ENCODE measurements around the gene C16orf96. TPM values are rescaled to one million over a fixed set of nuclear protein-coding genes. Genes with fewer than 3 reads are reported as not detected.

The C16orf96 gene
- total RNA-seq, 1 experiment from 2014 or later: 1.3 TPM

DNA sequence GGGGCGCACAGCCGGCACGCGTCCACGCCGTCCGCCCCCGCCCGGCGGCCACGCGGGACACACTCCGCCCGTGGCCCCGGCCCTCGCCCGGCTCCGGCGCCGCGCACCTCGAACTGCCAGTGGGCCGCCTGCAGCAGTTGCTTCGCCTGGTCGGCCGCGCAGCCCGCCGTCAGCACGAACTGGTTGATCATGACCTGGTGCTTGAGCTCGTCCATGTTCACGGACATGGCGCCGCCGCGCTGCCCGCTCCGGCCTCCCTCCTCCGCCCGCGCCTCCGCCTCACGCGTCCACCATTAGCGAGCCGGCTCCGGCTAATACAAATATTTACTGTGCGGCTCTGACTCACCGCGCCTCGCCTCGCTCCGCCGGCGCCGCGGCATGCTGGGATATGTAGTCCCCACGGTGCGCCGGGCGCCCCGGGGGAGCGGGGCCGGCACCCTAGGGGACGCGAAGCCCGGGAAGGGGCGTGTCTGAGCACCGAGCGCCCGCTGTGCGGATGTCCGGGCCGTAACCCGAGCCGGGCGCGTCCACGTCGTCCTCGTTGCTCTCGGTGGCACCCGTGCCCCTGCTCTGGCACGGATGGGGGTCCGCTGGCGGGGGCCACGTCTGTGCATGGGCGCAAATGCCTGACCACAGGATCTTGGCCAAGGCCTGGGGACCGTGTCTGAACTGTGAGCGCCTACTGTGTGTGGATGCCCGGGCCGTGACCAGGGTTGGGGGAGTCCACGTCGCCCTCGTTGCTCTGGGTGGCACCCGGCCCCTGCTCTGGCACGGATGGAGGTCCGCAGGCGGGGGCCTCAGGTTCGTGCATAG, 58.6 kb downstream of the C16orf96 start, which contains the start of gene UBALD1 (continued):
- TF ChIP-seq, protein P1, sequence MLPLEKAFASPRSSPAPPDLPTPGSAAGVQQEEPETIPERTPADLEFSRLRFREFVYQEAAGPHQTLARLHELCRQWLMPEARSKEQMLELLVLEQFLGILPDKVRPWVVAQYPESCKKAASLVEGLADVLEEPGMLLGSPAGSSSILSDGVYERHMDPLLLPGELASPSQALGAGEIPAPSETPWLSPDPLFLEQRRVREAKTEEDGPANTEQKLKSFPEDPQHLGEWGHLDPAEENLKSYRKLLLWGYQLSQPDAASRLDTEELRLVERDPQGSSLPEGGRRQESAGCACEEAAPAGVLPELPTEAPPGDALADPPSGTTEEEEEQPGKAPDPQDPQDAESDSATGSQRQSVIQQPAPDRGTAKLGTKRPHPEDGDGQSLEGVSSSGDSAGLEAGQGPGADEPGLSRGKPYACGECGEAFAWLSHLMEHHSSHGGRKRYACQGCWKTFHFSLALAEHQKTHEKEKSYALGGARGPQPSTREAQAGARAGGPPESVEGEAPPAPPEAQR (CRISPR knock-in tag; IDR thresholded peaks at IDR 0.05): no peak
- TF ChIP-seq, protein P2, sequence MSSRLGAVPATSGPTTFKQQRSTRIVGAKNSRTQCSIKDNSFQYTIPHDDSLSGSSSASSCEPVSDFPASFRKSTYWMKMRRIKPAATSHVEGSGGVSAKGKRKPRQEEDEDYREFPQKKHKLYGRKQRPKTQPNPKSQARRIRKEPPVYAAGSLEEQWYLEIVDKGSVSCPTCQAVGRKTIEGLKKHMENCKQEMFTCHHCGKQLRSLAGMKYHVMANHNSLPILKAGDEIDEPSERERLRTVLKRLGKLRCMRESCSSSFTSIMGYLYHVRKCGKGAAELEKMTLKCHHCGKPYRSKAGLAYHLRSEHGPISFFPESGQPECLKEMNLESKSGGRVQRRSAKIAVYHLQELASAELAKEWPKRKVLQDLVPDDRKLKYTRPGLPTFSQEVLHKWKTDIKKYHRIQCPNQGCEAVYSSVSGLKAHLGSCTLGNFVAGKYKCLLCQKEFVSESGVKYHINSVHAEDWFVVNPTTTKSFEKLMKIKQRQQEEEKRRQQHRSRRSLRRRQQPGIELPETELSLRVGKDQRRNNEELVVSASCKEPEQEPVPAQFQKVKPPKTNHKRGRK (CRISPR knock-in tag; IDR thresholded peaks at IDR 0.05; ENCODE audit: borderline replicate concordance): no peak
- TF ChIP-seq, protein P3, sequence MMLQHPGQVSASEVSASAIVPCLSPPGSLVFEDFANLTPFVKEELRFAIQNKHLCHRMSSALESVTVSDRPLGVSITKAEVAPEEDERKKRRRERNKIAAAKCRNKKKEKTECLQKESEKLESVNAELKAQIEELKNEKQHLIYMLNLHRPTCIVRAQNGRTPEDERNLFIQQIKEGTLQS (CRISPR knock-in tag; conservative IDR thresholded peaks at IDR 0.05): no peak
- TF ChIP-seq ESRRA (CRISPR knock-in tag; IDR thresholded peaks at IDR 0.05; ENCODE audit: borderline replicate concordance): no peak
- no peak for TF ChIP-seq ELF4 (CRISPR knock-in tag; IDR thresholded peaks at IDR 0.05; ENCODE audit: low read depth)
- TF ChIP-seq, protein P4, sequence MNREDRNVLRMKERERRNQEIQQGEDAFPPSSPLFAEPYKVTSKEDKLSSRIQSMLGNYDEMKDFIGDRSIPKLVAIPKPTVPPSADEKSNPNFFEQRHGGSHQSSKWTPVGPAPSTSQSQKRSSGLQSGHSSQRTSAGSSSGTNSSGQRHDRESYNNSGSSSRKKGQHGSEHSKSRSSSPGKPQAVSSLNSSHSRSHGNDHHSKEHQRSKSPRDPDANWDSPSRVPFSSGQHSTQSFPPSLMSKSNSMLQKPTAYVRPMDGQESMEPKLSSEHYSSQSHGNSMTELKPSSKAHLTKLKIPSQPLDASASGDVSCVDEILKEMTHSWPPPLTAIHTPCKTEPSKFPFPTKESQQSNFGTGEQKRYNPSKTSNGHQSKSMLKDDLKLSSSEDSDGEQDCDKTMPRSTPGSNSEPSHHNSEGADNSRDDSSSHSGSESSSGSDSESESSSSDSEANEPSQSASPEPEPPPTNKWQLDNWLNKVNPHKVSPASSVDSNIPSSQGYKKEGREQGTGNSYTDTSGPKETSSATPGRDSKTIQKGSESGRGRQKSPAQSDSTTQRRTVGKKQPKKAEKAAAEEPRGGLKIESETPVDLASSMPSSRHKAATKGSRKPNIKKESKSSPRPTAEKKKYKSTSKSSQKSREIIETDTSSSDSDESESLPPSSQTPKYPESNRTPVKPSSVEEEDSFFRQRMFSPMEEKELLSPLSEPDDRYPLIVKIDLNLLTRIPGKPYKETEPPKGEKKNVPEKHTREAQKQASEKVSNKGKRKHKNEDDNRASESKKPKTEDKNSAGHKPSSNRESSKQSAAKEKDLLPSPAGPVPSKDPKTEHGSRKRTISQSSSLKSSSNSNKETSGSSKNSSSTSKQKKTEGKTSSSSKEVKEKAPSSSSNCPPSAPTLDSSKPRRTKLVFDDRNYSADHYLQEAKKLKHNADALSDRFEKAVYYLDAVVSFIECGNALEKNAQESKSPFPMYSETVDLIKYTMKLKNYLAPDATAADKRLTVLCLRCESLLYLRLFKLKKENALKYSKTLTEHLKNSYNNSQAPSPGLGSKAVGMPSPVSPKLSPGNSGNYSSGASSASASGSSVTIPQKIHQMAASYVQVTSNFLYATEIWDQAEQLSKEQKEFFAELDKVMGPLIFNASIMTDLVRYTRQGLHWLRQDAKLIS (CRISPR knock-in tag; IDR thresholded peaks at IDR 0.05; ENCODE audit: borderline replicate concordance): no peak
- 0 out of 2 replicates have a peak, but pooled peaks have one; percentile 30 for TF ChIP-seq ZNF416 (CRISPR knock-in tag; IDR thresholded peaks at IDR 0.05)
- TF ChIP-seq, protein P5, sequence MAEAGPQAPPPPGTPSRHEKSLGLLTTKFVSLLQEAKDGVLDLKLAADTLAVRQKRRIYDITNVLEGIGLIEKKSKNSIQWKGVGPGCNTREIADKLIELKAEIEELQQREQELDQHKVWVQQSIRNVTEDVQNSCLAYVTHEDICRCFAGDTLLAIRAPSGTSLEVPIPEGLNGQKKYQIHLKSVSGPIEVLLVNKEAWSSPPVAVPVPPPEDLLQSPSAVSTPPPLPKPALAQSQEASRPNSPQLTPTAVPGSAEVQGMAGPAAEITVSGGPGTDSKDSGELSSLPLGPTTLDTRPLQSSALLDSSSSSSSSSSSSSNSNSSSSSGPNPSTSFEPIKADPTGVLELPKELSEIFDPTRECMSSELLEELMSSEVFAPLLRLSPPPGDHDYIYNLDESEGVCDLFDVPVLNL (CRISPR knock-in tag; IDR thresholded peaks at IDR 0.05; ENCODE audit: borderline replicate concordance, low read depth): no peak
- TF ChIP-seq TEAD1 (CRISPR knock-in tag; IDR thresholded peaks at IDR 0.05): peak; percentile 77
- TF ChIP-seq PRRX2 (CRISPR knock-in tag; IDR thresholded peaks at IDR 0.05): no peak
- TF ChIP-seq NFE2L1 (CRISPR knock-in tag; IDR thresholded peaks at IDR 0.05): no peak
- TF ChIP-seq, protein P6, sequence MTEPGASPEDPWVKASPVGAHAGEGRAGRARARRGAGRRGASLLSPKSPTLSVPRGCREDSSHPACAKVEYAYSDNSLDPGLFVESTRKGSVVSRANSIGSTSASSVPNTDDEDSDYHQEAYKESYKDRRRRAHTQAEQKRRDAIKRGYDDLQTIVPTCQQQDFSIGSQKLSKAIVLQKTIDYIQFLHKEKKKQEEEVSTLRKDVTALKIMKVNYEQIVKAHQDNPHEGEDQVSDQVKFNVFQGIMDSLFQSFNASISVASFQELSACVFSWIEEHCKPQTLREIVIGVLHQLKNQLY (CRISPR knock-in tag; IDR thresholded peaks at IDR 0.05): no peak
- 0 out of 2 replicates have a peak, but pooled peaks have one; percentile 60 for TF ChIP-seq SMAD4 (CRISPR knock-in tag; IDR thresholded peaks at IDR 0.05)
- no peak for TF ChIP-seq OVOL2 (CRISPR knock-in tag; IDR thresholded peaks at IDR 0.05; ENCODE audit: borderline replicate concordance)
- TF ChIP-seq, protein P7, sequence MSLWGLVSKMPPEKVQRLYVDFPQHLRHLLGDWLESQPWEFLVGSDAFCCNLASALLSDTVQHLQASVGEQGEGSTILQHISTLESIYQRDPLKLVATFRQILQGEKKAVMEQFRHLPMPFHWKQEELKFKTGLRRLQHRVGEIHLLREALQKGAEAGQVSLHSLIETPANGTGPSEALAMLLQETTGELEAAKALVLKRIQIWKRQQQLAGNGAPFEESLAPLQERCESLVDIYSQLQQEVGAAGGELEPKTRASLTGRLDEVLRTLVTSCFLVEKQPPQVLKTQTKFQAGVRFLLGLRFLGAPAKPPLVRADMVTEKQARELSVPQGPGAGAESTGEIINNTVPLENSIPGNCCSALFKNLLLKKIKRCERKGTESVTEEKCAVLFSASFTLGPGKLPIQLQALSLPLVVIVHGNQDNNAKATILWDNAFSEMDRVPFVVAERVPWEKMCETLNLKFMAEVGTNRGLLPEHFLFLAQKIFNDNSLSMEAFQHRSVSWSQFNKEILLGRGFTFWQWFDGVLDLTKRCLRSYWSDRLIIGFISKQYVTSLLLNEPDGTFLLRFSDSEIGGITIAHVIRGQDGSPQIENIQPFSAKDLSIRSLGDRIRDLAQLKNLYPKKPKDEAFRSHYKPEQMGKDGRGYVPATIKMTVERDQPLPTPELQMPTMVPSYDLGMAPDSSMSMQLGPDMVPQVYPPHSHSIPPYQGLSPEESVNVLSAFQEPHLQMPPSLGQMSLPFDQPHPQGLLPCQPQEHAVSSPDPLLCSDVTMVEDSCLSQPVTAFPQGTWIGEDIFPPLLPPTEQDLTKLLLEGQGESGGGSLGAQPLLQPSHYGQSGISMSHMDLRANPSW (CRISPR knock-in tag; conservative IDR thresholded peaks at IDR 0.05; ENCODE audit: low read depth): no peak
- TF ChIP-seq, protein P8, sequence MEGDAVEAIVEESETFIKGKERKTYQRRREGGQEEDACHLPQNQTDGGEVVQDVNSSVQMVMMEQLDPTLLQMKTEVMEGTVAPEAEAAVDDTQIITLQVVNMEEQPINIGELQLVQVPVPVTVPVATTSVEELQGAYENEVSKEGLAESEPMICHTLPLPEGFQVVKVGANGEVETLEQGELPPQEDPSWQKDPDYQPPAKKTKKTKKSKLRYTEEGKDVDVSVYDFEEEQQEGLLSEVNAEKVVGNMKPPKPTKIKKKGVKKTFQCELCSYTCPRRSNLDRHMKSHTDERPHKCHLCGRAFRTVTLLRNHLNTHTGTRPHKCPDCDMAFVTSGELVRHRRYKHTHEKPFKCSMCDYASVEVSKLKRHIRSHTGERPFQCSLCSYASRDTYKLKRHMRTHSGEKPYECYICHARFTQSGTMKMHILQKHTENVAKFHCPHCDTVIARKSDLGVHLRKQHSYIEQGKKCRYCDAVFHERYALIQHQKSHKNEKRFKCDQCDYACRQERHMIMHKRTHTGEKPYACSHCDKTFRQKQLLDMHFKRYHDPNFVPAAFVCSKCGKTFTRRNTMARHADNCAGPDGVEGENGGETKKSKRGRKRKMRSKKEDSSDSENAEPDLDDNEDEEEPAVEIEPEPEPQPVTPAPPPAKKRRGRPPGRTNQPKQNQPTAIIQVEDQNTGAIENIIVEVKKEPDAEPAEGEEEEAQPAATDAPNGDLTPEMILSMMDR (IDR thresholded peaks at IDR 0.05): no peak
- no peak for TF ChIP-seq ZNF232 (CRISPR knock-in tag; IDR thresholded peaks at IDR 0.05)
- no peak for TF ChIP-seq JAZF1 (CRISPR knock-in tag; IDR thresholded peaks at IDR 0.05)
- TF ChIP-seq, protein P9, sequence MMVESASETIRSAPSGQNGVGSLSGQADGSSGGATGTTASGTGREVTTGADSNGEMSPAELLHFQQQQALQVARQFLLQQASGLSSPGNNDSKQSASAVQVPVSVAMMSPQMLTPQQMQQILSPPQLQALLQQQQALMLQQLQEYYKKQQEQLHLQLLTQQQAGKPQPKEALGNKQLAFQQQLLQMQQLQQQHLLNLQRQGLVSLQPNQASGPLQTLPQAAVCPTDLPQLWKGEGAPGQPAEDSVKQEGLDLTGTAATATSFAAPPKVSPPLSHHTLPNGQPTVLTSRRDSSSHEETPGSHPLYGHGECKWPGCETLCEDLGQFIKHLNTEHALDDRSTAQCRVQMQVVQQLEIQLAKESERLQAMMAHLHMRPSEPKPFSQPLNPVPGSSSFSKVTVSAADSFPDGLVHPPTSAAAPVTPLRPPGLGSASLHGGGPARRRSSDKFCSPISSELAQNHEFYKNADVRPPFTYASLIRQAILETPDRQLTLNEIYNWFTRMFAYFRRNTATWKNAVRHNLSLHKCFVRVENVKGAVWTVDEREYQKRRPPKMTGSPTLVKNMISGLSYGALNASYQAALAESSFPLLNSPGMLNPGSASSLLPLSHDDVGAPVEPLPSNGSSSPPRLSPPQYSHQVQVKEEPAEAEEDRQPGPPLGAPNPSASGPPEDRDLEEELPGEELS (CRISPR knock-in tag; IDR thresholded peaks at IDR 0.05): peak; percentile 81
- no peak for TF ChIP-seq ATF1 (CRISPR knock-in tag; IDR thresholded peaks at IDR 0.05)

Measured in WTC11 (cell line).